Stimulated activated CD8-positive, alpha-beta memory T cell treated with anti-CD3 and anti-CD28 coated beads, Interleukin-4, amount 100 ng/mL, for 24 hours (primary cell): ENCODE measurements around the gene HTR3E.

ENCODE experiments used
- DNase-seq: peaks from one replicate; pipeline ENCODE4 v3.0.0-alpha.2; 2020; ENCODE audit warnings: low read depth

Gene HTR3E

DNA sequence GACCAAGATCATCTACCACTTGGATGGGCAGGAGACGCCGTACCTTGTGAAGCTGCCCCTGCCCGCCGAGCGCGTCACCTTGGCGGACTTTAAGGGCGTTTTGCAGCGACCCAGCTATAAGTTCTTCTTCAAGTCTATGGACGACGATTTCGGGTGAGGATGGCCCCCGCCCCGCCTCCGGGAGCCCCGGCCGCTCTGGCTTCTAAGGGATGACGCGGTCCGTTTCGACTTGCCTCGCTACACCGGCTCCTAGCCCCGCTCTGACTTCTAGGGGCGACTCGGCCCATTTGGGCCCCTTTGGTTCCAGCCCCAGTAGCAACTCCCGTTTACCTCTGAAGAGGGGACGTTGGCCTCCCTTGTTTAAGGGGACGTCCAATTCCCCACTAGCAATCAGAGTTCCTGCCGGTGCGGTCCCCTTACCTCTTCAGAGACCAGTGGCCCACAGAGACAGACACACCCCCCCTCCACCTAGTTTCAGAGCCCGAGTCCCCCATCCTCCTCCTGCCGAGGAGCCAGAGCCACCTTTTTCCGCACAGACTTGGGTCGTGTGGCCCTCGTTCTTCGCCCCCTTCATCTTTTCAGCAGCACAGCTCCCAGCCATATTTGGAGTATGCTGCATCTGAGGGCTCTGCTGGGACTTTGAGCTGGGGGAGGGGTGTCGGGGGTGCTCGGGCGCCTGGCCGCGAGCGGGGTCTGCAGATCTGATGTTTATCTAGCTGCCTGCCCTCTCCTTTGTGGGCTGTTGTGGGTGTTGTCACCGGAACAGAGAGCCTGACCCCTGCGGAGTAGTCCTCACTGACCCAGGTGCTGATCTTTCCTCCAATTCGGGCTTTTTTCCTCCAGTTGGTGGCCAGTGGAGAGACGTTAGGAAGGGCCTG lies 59.0 kb downstream of the HTR3E start:
- DNase-seq = no peak

- no peak for DNase-seq
Observed at GRCh38 chr3:184156522-184156955, 59.7 kb downstream of the HTR3E start.
